ENCODE data around the gene TCF7L2. TPM values are rescaled to one million over a fixed set of nuclear protein-coding genes. Genes with fewer than 3 reads are reported as not detected.
A peak's percentile ranks its signal among the peaks of the same experiment; 100 is the strongest.

TCF7L2 gene
- total RNA-seq, 1 donor from 2014 or later, result 44.4 TPM

GRCh38 chr10:113044016-113044755 lies 94.1 kb downstream of the TCF7L2 start:
- Histone ChIP-seq H3K4me1 (peaks cover 41% of the 10 kb centered on the region), H3K4me3 (no peak overlapping the region), H3K36me3 (no peaks in the 10 kb centered on the region), H3K27me3 (no peaks in the 10 kb centered on the region), H3K27ac (no peak overlapping the region), H3K9me3 (no peaks in the 10 kb centered on the region)
- TF ChIP-seq POLR2A (IDR thresholded peaks at IDR 0.05) (no peak), POLR2AphosphoS5 (IDR thresholded peaks at IDR 0.05; ENCODE audit: insufficient read depth in 1 of 2, low read depth in 1 of 2) (no peak), CTCF (IDR thresholded peaks at IDR 0.05) (no peak)
- no peak for DNase-seq (ENCODE audit: extremely low spot score in 2 of 2)
- intact Hi-C loops (cut with DNase I), result no loop called here

GRCh38 chr10:113045147-113046055 lies 95.4 kb downstream of the TCF7L2 start:
- H3K4me3 ChIP-seq, result no peak overlapping the region
- intact Hi-C loops (cut with DNase I), result no loop called here
- no peaks in the 10 kb centered on the region for H3K9me3 ChIP-seq
- H3K27me3 ChIP-seq, result no peaks in the 10 kb centered on the region
- H3K4me1 ChIP-seq, result peaks cover 48% of the 10 kb centered on the region
- H3K27ac ChIP-seq, result no peak overlapping the region
- no peak for TF ChIP-seq CTCF (IDR thresholded peaks at IDR 0.05)
- no peak for TF ChIP-seq POLR2A (IDR thresholded peaks at IDR 0.05)
- TF ChIP-seq POLR2AphosphoS5 (IDR thresholded peaks at IDR 0.05; ENCODE audit: insufficient read depth in 1 of 2, low read depth in 1 of 2), result no peak
- H3K36me3 ChIP-seq, result no peaks in the 10 kb centered on the region
- no peak for DNase-seq (ENCODE audit: extremely low spot score in 2 of 2)

DNA sequence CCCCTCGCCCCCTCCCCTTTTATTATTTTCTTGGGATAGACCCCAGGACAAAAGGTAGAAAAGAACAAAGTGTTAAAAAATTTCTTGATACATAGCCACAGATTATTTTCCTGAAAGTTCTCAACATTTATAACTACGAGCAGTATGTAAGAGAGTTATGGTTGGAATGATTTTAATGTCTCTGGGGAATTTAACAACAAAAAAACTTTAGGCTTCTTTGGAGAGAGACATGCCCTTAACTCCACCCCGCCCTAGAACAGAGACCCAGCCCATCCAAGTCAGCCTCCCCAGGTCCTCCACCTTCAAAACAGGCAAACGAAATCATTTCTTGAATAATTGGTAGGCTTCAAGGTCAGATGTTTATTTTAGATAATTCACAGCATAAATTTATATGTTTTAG lies 97.1 kb downstream of the TCF7L2 start:
- Histone ChIP-seq H3K36me3 (no peaks in the 10 kb centered on the region), H3K9me3 (no peaks in the 10 kb centered on the region), H3K27ac (no peak overlapping the region), H3K4me3 (no peak overlapping the region), H3K27me3 (no peaks in the 10 kb centered on the region), H3K4me1 (peaks cover 66% of the 10 kb centered on the region)
- TF ChIP-seq POLR2A (IDR thresholded peaks at IDR 0.05), result no peak
- no peak for TF ChIP-seq POLR2AphosphoS5 (IDR thresholded peaks at IDR 0.05; ENCODE audit: insufficient read depth in 1 of 2, low read depth in 1 of 2)
- no peak for TF ChIP-seq CTCF (IDR thresholded peaks at IDR 0.05)
- no peak for DNase-seq (ENCODE audit: extremely low spot score in 2 of 2)
- intact Hi-C loops (cut with DNase I), result no loop called here

DNA sequence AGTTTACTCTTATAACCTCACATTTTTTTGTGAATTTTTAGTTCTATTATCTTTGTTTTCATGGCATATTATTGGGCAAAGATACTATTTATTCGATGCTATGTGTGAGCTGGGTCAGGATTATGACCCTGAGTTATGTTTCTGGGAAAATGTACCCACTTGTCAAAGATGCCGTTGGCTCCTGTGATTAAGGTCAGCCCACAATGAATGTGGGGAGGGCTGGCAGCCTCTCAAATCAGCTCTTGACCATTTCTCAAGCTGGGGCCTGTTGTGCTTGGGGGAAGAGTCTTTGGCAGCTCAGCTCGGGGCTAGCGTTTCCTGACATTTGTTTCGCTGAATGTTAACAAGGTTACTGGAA lies 97.5 kb downstream of the TCF7L2 start:
- Histone ChIP-seq H3K36me3 (no peaks in the 10 kb centered on the region), H3K27ac (peak overlapping the region; percentile 17), H3K27me3 (no peaks in the 10 kb centered on the region), H3K9me3 (no peaks in the 10 kb centered on the region), H3K4me1 (peaks cover 67% of the 10 kb centered on the region), H3K4me3 (no peak overlapping the region)
- intact Hi-C loops (cut with DNase I), result no loop called here
- DNase-seq (ENCODE audit: extremely low spot score in 2 of 2), result no peak
- TF ChIP-seq POLR2AphosphoS5 (IDR thresholded peaks at IDR 0.05; ENCODE audit: insufficient read depth in 1 of 2, low read depth in 1 of 2) (no peak), CTCF (IDR thresholded peaks at IDR 0.05) (no peak), POLR2A (IDR thresholded peaks at IDR 0.05) (no peak)
